Prostate gland (tissue), 2 donors: ENCODE measurements around the gene ZDHHC19.

Experiments used
- POLR2AphosphoS5 ChIP-seq: sonication (generic); formaldehyde crosslinking; IDR thresholded peaks from one replicate; pipeline ENCODE4 v1.6.1; 2017; ENCODE audit warnings: antibody characterized with exemption
- TF ChIP-seq, protein P1 (sequence below), 4 experiments: fragments of 200-600 bp in 2 of 4; fragments of 450-650 bp in 2 of 4; sonication (generic) in 2 of 4; IDR thresholded peaks; 1 replicate in 3 of 4; 2 replicates in 1 of 4; pipeline ENCODE4 v1.5.1; 2016 to 2019; ENCODE audit warnings: antibody characterized with exemption in 4 of 4, mild to moderate bottlenecking in 2 of 4, moderate library complexity in 2 of 4

DNA sequence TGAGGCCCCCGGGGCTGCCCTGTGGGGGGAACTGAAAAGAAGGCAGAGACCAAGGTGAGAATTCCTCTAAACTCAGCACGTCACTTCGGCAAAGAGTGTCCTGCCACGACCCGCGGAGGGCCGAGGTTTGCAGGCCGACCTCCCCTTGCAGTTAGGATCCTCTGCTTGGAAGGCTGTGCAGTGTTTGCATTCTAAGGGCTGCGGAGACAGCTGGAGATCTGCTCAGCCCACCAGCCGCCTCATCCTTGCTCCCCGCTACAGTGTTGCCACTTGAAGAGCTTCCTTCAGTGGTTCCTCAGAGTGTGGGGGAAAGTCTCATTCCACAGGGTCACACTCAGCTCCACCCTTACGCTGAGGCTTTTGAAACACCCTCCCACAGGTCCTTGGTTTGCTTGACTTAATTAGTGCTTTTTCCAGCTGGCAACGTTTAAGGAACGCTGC is 15.9 kb upstream of the ZDHHC19 start:
- TF ChIP-seq POLR2AphosphoS5: no peak
- TF ChIP-seq, protein P1, sequence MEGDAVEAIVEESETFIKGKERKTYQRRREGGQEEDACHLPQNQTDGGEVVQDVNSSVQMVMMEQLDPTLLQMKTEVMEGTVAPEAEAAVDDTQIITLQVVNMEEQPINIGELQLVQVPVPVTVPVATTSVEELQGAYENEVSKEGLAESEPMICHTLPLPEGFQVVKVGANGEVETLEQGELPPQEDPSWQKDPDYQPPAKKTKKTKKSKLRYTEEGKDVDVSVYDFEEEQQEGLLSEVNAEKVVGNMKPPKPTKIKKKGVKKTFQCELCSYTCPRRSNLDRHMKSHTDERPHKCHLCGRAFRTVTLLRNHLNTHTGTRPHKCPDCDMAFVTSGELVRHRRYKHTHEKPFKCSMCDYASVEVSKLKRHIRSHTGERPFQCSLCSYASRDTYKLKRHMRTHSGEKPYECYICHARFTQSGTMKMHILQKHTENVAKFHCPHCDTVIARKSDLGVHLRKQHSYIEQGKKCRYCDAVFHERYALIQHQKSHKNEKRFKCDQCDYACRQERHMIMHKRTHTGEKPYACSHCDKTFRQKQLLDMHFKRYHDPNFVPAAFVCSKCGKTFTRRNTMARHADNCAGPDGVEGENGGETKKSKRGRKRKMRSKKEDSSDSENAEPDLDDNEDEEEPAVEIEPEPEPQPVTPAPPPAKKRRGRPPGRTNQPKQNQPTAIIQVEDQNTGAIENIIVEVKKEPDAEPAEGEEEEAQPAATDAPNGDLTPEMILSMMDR (IDR thresholded peaks at IDR 0.05): no peak
